Mesenchymal stem cell (in vitro differentiated cells and primary cell): Measurements from ENCODE around the gene LRCOL1.

Source experiments
- DNase-seq: peaks from one replicate; pipeline ENCODE4 v3.0.0-alpha.2; 2013
- H2AFZ ChIP-seq: one replicate; pipeline ENCODE4 v1.6.1; 2013; ENCODE audit warnings: low read depth, mild to moderate bottlenecking, control low read depth, inconsistent platforms, low read length, moderate library complexity
- H2AK5ac ChIP-seq: 2 replicates; pipeline ENCODE4 v1.6.1; 2013; ENCODE audit warnings: low read length, moderate library complexity, mild to moderate bottlenecking, inconsistent platforms; ENCODE audit not compliant: severe bottlenecking
- H2BK120ac ChIP-seq: one replicate; pipeline ENCODE4 v1.6.1; 2013; ENCODE audit warnings: low read depth, mild to moderate bottlenecking, inconsistent platforms, low read length, moderate library complexity
- H2BK12ac ChIP-seq, 2 experiments: one replicate each; pipeline ENCODE4 v1.6.1; 2013; ENCODE audit warnings: inconsistent platforms in 2 of 2, low read length in 2 of 2, mild to moderate bottlenecking in 2 of 2, moderate library complexity in 2 of 2, control low read depth in 1 of 2
- H2BK15ac ChIP-seq: one replicate; pipeline ENCODE4 v1.6.1; 2013; ENCODE audit warnings: mild to moderate bottlenecking, low read depth, inconsistent platforms; ENCODE audit not compliant: poor library complexity, severe bottlenecking
- H2BK5ac ChIP-seq: 2 replicates; pipeline ENCODE4 v1.6.1; 2013; ENCODE audit warnings: low read depth, mild to moderate bottlenecking, low read length, control low read depth, inconsistent platforms; ENCODE audit not compliant: poor library complexity, severe bottlenecking
- H3K14ac ChIP-seq, 2 experiments: one replicate each; pipeline ENCODE4 v1.6.1; 2013; ENCODE audit warnings: inconsistent platforms in 2 of 2, low read length in 2 of 2, control low read depth in 1 of 2, mild to moderate bottlenecking in 1 of 2, moderate library complexity in 1 of 2
- H3K18ac ChIP-seq, 2 experiments: one replicate each; pipeline ENCODE4 v1.6.1; 2013; ENCODE audit warnings: inconsistent platforms in 2 of 2, low read length in 2 of 2, control low read depth in 1 of 2, low read depth in 1 of 2, mild to moderate bottlenecking in 1 of 2
- H3K23ac ChIP-seq, 2 experiments: one replicate each; pipeline ENCODE4 v1.6.1; 2013; ENCODE audit warnings: inconsistent platforms in 2 of 2, low read length in 2 of 2, mild to moderate bottlenecking in 2 of 2, moderate library complexity in 2 of 2, control low read depth in 1 of 2
- H3K27ac ChIP-seq: 2 replicates; pipeline ENCODE4 v1.5.1; 2013; ENCODE audit warnings: mild to moderate bottlenecking, moderate library complexity, low read length, control low read depth, inconsistent platforms; ENCODE audit not compliant: poor library complexity, severe bottlenecking
- H3K27me3 ChIP-seq, 2 experiments: 2 replicates each; pipeline versions ENCODE4 v1.6.1 to v1.7.0; 2013; ENCODE audit warnings: low read length in 2 of 2, mild to moderate bottlenecking in 2 of 2, moderate library complexity in 2 of 2, control low read depth in 1 of 2, inconsistent platforms in 1 of 2; ENCODE audit not compliant: control insufficient read depth in 1 of 2, insufficient read depth in 1 of 2
- H3K36me3 ChIP-seq, 2 experiments: 2 replicates each; pipeline versions ENCODE4 v1.6.1 to v1.7.0; 2013; ENCODE audit warnings: low read length in 2 of 2, control low read depth in 1 of 2, inconsistent platforms in 1 of 2, low read depth in 1 of 2, mild to moderate bottlenecking in 1 of 2; ENCODE audit not compliant: insufficient read depth in 2 of 2, control insufficient read depth in 1 of 2
- H3K4ac ChIP-seq, 2 experiments: one replicate each; pipeline ENCODE4 v1.6.1; 2013; ENCODE audit warnings: inconsistent platforms in 2 of 2, low read length in 2 of 2, mild to moderate bottlenecking in 2 of 2, moderate library complexity in 2 of 2, control low read depth in 1 of 2, low read depth in 1 of 2
- H3K4me1 ChIP-seq: 2 replicates; pipeline ENCODE4 v1.6.1; 2013; ENCODE audit warnings: low read depth, low read length, control low read depth; ENCODE audit not compliant: control insufficient read depth, insufficient read depth
- H3K4me2 ChIP-seq: 2 replicates; pipeline ENCODE4 v1.6.1; 2013; ENCODE audit warnings: low read length, mild to moderate bottlenecking, inconsistent platforms; ENCODE audit not compliant: poor library complexity, severe bottlenecking
- H3K4me3 ChIP-seq, 2 experiments: 2 replicates each; pipeline versions ENCODE4 v1.5.1 to v1.7.0; 2013; ENCODE audit warnings: low read length in 2 of 2, mild to moderate bottlenecking in 2 of 2, control low read depth in 1 of 2, low read depth in 1 of 2; ENCODE audit not compliant: insufficient read depth in 1 of 2
- H3K79me1 ChIP-seq: replicated peaks from 2 replicates; pipeline ENCODE4 v1.6.1; 2013; ENCODE audit warnings: mild to moderate bottlenecking, control low read depth, low read length, inconsistent platforms; ENCODE audit not compliant: poor library complexity, severe bottlenecking
- H3K9ac ChIP-seq: 2 replicates; pipeline ENCODE4 v1.7.0; 2013; ENCODE audit warnings: mild to moderate bottlenecking, low read length, moderate library complexity
- H3K9me3 ChIP-seq: 2 replicates; pipeline ENCODE4 v1.7.0; 2013; ENCODE audit warnings: mild to moderate bottlenecking, low read length; ENCODE audit not compliant: control insufficient read depth
- H4K8ac ChIP-seq: one replicate; pipeline ENCODE4 v1.6.1; 2013; ENCODE audit warnings: inconsistent platforms, mild to moderate bottlenecking, low read length, moderate library complexity
- H4K91ac ChIP-seq: one replicate; pipeline ENCODE4 v1.6.1; 2013; ENCODE audit warnings: mild to moderate bottlenecking, low read length, inconsistent platforms
- WGBS: methylation state at CpG from one replicate; pipeline ENCODE4 v1.1.7; 2013; ENCODE audit warnings: mixed read lengths; 5-methylcytosine and 5-hydroxymethylcytosine counted together

LRCOL1 gene

GRCh38 chr12:132611620-132612019 lies 1.2 kb upstream of the LRCOL1 start:
- no peak for DNase-seq
- no peak overlapping the region for H4K8ac ChIP-seq
- no peak overlapping the region for H2BK120ac ChIP-seq
- no peak overlapping the region for H3K23ac ChIP-seq
- no peak overlapping the region for H3K9ac ChIP-seq
- H3K4me3 ChIP-seq, result no peak overlapping the region
- H3K27me3 ChIP-seq, result peaks cover 41 to 99% of the 10 kb centered on the region in 2 experiments
- no peak overlapping the region for H3K4ac ChIP-seq
- no peak overlapping the region for H2BK12ac ChIP-seq
- H3K27ac ChIP-seq, result no peak overlapping the region
- H3K18ac ChIP-seq, result no peak overlapping the region
- no peak overlapping the region for H2BK5ac ChIP-seq
- H2AFZ ChIP-seq, result no peak overlapping the region
- H3K14ac ChIP-seq, result no peak overlapping the region
- peaks cover 7% of the 10 kb centered on the region for H3K9me3 ChIP-seq
- H4K91ac ChIP-seq, result no peak overlapping the region
- peaks cover 14% of the 10 kb centered on the region for H3K4me1 ChIP-seq
- H3K79me1 ChIP-seq, result no peaks in the 10 kb centered on the region
- no peaks in the 10 kb centered on the region for H3K36me3 ChIP-seq
- 95% methylated on average over 10 of the region's 10 CpGs for WGBS
- H2AK5ac ChIP-seq, result no peak overlapping the region
- no peak overlapping the region for H3K4me2 ChIP-seq
- H2BK15ac ChIP-seq, result no peak overlapping the region

- Histone ChIP-seq H3K4me3 (peak overlapping the region in 1 of 2 experiments; percentile 51), H3K79me1 (no peaks in the 10 kb centered on the region)
- 87% methylated on average over 33 of the region's 33 CpGs for WGBS
Observed at GRCh38 chr12:132610866-132611602, 652 bp upstream of the LRCOL1 start.

GRCh38 chr12:132608231-132609171 lies 1.9 kb downstream of the LRCOL1 start:
- H3K27me3 ChIP-seq, result peaks cover 42 to 100% of the 10 kb centered on the region in 2 experiments

More at GRCh38 chr12:132610866-132611602, 652 bp upstream of the LRCOL1 start:
- H3K14ac ChIP-seq, result no peak overlapping the region
- no peak overlapping the region for H2BK12ac ChIP-seq
- H3K18ac ChIP-seq, result no peak overlapping the region
- H3K4me2 ChIP-seq, result no peak overlapping the region
- H3K9ac ChIP-seq, result no peak overlapping the region
- no peak overlapping the region for H2AK5ac ChIP-seq
- no peak overlapping the region for H2BK15ac ChIP-seq
- H3K23ac ChIP-seq, result no peak overlapping the region
- H2BK5ac ChIP-seq, result no peak overlapping the region
- peaks cover 41 to 99% of the 10 kb centered on the region in 2 experiments for H3K27me3 ChIP-seq
- H2AFZ ChIP-seq, result no peak overlapping the region
- H2BK120ac ChIP-seq, result no peak overlapping the region
- no peak overlapping the region for H3K4ac ChIP-seq
- peaks cover 14% of the 10 kb centered on the region for H3K4me1 ChIP-seq
- no peak overlapping the region for H4K91ac ChIP-seq
- no peak overlapping the region for H3K27ac ChIP-seq
- DNase-seq, result no peak
- H3K36me3 ChIP-seq, result no peaks in the 10 kb centered on the region
- H3K9me3 ChIP-seq, result peaks cover 6% of the 10 kb centered on the region
- no peak overlapping the region for H4K8ac ChIP-seq

GRCh38 chr12:132606927-132607326 lies 3.5 kb downstream of the LRCOL1 start:
- H2BK12ac ChIP-seq, result no peak overlapping the region
- H3K4ac ChIP-seq, result no peak overlapping the region
- H4K8ac ChIP-seq, result no peak overlapping the region
- peaks cover 3% of the 10 kb centered on the region for H3K9me3 ChIP-seq
- H3K36me3 ChIP-seq, result no peaks in the 10 kb centered on the region
- H3K27me3 ChIP-seq, result peaks cover 47 to 100% of the 10 kb centered on the region in 2 experiments
- H2BK120ac ChIP-seq, result no peak overlapping the region
- H3K4me2 ChIP-seq, result no peak overlapping the region
- no peak overlapping the region for H3K9ac ChIP-seq
- H2AK5ac ChIP-seq, result no peak overlapping the region
- no peaks in the 10 kb centered on the region for H3K79me1 ChIP-seq
- no peak overlapping the region for H4K91ac ChIP-seq
- H3K27ac ChIP-seq, result no peak overlapping the region
- H2BK5ac ChIP-seq, result no peak overlapping the region
- WGBS, result 89% methylated on average over 19 of the region's 19 CpGs
- no peak overlapping the region for H2AFZ ChIP-seq
- no peak overlapping the region for H3K18ac ChIP-seq
- H3K4me1 ChIP-seq, result peaks cover 21% of the 10 kb centered on the region
- no peak overlapping the region for H3K14ac ChIP-seq
- H3K4me3 ChIP-seq, result no peak overlapping the region
- no peak overlapping the region for H2BK15ac ChIP-seq
- no peak overlapping the region for H3K23ac ChIP-seq
- DNase-seq, result no peak

More at GRCh38 chr12:132608231-132609171, 1.9 kb downstream of the LRCOL1 start:
- Histone ChIP-seq H3K4me1 (peaks cover 14% of the 10 kb centered on the region), H4K8ac (no peak overlapping the region), H3K27ac (no peak overlapping the region), H2AK5ac (no peak overlapping the region), H2BK120ac (no peak overlapping the region), H3K79me1 (no peaks in the 10 kb centered on the region), H3K9me3 (peaks cover 4% of the 10 kb centered on the region), H2BK5ac (no peak overlapping the region), H2AFZ (no peak overlapping the region), H3K36me3 (no peaks in the 10 kb centered on the region), H2BK15ac (no peak overlapping the region), H4K91ac (no peak overlapping the region), H3K4ac (no peak overlapping the region), H2BK12ac (no peak overlapping the region), H3K4me3 (no peak overlapping the region), H3K23ac (no peak overlapping the region), H3K18ac (no peak overlapping the region), H3K4me2 (no peak overlapping the region), H3K9ac (no peak overlapping the region), H3K14ac (no peak overlapping the region)
- peak; percentile 41 for DNase-seq
- 43% methylated on average over 23 of the region's 25 CpGs for WGBS
